Thyroid gland (tissue), 4 donors: ENCODE results near the gene FAM193A. TPM values are rescaled to one million over a fixed set of nuclear protein-coding genes. Genes with fewer than 3 reads are reported as not detected.
"Not testable (repeated sequence)": the region's sequence is repeated elsewhere in the genome, so short reads cannot be mapped to it uniquely, and the experiment has no call there.

Source experiments
- DNase-seq, 2 donors: peaks; one replicate each; pipeline ENCODE4 v3.0.0-alpha.2; 2019
- H3K27ac ChIP-seq, 3 donors: fragments of 200-600 bp; sonication (generic); 1 replicate in 2 of 3; 2 replicates in 1 of 3; pipeline ENCODE4 v1.5.1; 2016 to 2019; ENCODE audit warnings: mild to moderate bottlenecking in 1 of 3, moderate library complexity in 1 of 3
- H3K27me3 ChIP-seq: fragments of 200-600 bp; sonication (generic); one replicate; pipeline ENCODE4 v1.5.1; 2019
- H3K36me3 ChIP-seq, 2 donors: fragments of 200-600 bp; sonication (generic); one replicate each; pipeline ENCODE4 v1.5.1; 2016 to 2019
- H3K4me1 ChIP-seq, 2 donors: fragments of 200-600 bp; sonication (generic); one replicate each; pipeline ENCODE4 v1.5.1; 2017 to 2019
- H3K4me3 ChIP-seq, 3 donors: fragments of 200-600 bp; sonication (generic); replicated peaks in 1 of 3; 1 replicate in 2 of 3; 2 replicates in 1 of 3; pipeline ENCODE4 v1.5.1; 2016; ENCODE audit warnings: mild to moderate bottlenecking in 1 of 3
- H3K9me3 ChIP-seq: fragments of 200-600 bp; sonication (generic); one replicate; pipeline ENCODE4 v1.5.1; 2017
- CTCF ChIP-seq, 6 experiments: fragments of 200-600 bp in 3 of 6; fragments of 450-650 bp in 3 of 6; sonication (generic) in 3 of 6; IDR thresholded peaks; one replicate each; pipeline ENCODE4 v1.5.1; 2016 to 2019; ENCODE audit warnings: antibody characterized with exemption in 6 of 6, mild to moderate bottlenecking in 2 of 6, inconsistent platforms in 1 of 6, moderate library complexity in 1 of 6
- POLR2A ChIP-seq, 2 donors: fragments of 450-650 bp; IDR thresholded peaks; one replicate each; pipeline ENCODE4 v1.6.1; 2017; ENCODE audit warnings: antibody characterized with exemption in 2 of 2, mild to moderate bottlenecking in 2 of 2, moderate library complexity in 1 of 2
- WGBS, 2 donors: methylation state at CpG; one replicate each; pipeline ENCODE4 v1.1.5; 2017; 5-methylcytosine and 5-hydroxymethylcytosine counted together
- intact Hi-C: fragments of 100-400 bp; cut with DNase I; formaldehyde crosslinking; loops from one replicate; pipeline ENCODE4 v1.15.1; 2023
- total RNA-seq, 4 donors: library from RNA; depleted of rRNA; stranded (reverse); fragments of >200 nt; gene quantifications; one replicate each; pipeline ENCODE4 v1.2.3, GENCODE V29; 2016

Gene FAM193A
- total RNA-seq, 4 donors from 2014 or later, result 22.4 to 36.7 (median 30.3) TPM

GRCh38 chr4:2673157-2673556, 136.7 kb downstream of the FAM193A start:
- DNase-seq, result no peak
- peaks cover 10% of the 10 kb centered on the region in 2 donors for H3K36me3 ChIP-seq
- intact Hi-C loops, result no loop called here
- no peaks in the 10 kb centered on the region for H3K27me3 ChIP-seq
- H3K9me3 ChIP-seq, result no peaks in the 10 kb centered on the region
- 87 to 98% methylated on average over 1 of the region's 1 CpG for WGBS, 2 donors
- no peak overlapping the region for H3K27ac ChIP-seq
- no peak overlapping the region for H3K4me3 ChIP-seq
- no peak for TF ChIP-seq POLR2A (IDR thresholded peaks at IDR 0.05)
- no peak for TF ChIP-seq CTCF (IDR thresholded peaks at IDR 0.05)
- H3K4me1 ChIP-seq, result peaks cover 18 to 28% of the 10 kb centered on the region in 2 donors

- H3K9me3 ChIP-seq, DNase-seq, H3K36me3 ChIP-seq, intact Hi-C loops, H3K27ac ChIP-seq, H3K4me1 ChIP-seq, H3K27me3 ChIP-seq, H3K4me3 ChIP-seq: not testable (repeated sequence)
- WGBS, 2 donors, result 94 to 99% methylated on average over 6 of the region's 6 CpGs
Measured at GRCh38 chr4:2679762-2680161, 143.3 kb downstream of the FAM193A start.

GRCh38 chr4:2684486-2684885, 148.0 kb downstream of the FAM193A start:
- Histone ChIP-seq H3K36me3 (peaks cover 2 to 5% of the 10 kb centered on the region in 2 donors), H3K27ac (no peak overlapping the region), H3K27me3 (no peaks in the 10 kb centered on the region), H3K4me3 (no peak overlapping the region), H3K9me3 (no peaks in the 10 kb centered on the region), H3K4me1 (peaks cover 3 to 22% of the 10 kb centered on the region in 2 donors)
- WGBS, 2 donors, result 96 to 97% methylated on average over 9 of the region's 9 CpGs
- intact Hi-C loops, result no loop called here
- DNase-seq, result no peak
- TF ChIP-seq CTCF (IDR thresholded peaks at IDR 0.05) (no peak), POLR2A (IDR thresholded peaks at IDR 0.05) (no peak)

GRCh38 chr4:2685541-2685940, 149.1 kb downstream of the FAM193A start:
- WGBS, 2 donors, result 71 to 78% methylated on average over 8 of the region's 8 CpGs
- DNase-seq, result peak; percentile 29 to 47
- H3K27ac ChIP-seq, result peak overlapping the region in 1 of 3 donors; percentile 27
- no peaks in the 10 kb centered on the region for H3K9me3 ChIP-seq
- no peak for TF ChIP-seq CTCF (IDR thresholded peaks at IDR 0.05)
- no peak for TF ChIP-seq POLR2A (IDR thresholded peaks at IDR 0.05)
- H3K4me3 ChIP-seq, result no peak overlapping the region
- no peaks in the 10 kb centered on the region for H3K27me3 ChIP-seq
- H3K36me3 ChIP-seq, result peaks cover 5% of the 10 kb centered on the region in 2 donors
- peaks cover 3 to 22% of the 10 kb centered on the region in 2 donors for H3K4me1 ChIP-seq
- intact Hi-C loops, result no loop called here

GRCh38 chr4:2686379-2687265, 150.2 kb downstream of the FAM193A start:
- DNase-seq, result peak; percentile 88 to 89
- WGBS, 2 donors, result 38 to 51% methylated on average over 13 of the region's 13 CpGs
- peaks cover 10 to 14% of the 10 kb centered on the region in 2 donors for H3K36me3 ChIP-seq
- TF ChIP-seq CTCF (IDR thresholded peaks at IDR 0.05) (no peak), POLR2A (IDR thresholded peaks at IDR 0.05) (no peak)
- peaks cover 3 to 22% of the 10 kb centered on the region in 2 donors for H3K4me1 ChIP-seq
- no peak overlapping the region for H3K4me3 ChIP-seq
- H3K9me3 ChIP-seq, result no peaks in the 10 kb centered on the region
- intact Hi-C loops, result no loop called here
- no peaks in the 10 kb centered on the region for H3K27me3 ChIP-seq
- H3K27ac ChIP-seq, result peak overlapping the region; percentile 0 to 54 (median 6)
